NCI-H69 (cell line): Measurements from ENCODE around the gene SPINDOC.
"Not testable (repeated sequence)": the region's sequence is repeated elsewhere in the genome, so short reads cannot be mapped to it uniquely, and the experiment has no call there.

Experiments
- DNase-seq: peaks from one replicate; lab custom pipeline; 2025; lab: John Stamatoyannopoulos, UW

SPINDOC gene, protein sequence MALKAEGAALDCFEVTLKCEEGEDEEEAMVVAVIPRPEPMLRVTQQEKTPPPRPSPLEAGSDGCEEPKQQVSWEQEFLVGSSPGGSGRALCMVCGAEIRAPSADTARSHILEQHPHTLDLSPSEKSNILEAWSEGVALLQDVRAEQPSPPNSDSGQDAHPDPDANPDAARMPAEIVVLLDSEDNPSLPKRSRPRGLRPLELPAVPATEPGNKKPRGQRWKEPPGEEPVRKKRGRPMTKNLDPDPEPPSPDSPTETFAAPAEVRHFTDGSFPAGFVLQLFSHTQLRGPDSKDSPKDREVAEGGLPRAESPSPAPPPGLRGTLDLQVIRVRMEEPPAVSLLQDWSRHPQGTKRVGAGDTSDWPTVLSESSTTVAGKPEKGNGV

DNA sequence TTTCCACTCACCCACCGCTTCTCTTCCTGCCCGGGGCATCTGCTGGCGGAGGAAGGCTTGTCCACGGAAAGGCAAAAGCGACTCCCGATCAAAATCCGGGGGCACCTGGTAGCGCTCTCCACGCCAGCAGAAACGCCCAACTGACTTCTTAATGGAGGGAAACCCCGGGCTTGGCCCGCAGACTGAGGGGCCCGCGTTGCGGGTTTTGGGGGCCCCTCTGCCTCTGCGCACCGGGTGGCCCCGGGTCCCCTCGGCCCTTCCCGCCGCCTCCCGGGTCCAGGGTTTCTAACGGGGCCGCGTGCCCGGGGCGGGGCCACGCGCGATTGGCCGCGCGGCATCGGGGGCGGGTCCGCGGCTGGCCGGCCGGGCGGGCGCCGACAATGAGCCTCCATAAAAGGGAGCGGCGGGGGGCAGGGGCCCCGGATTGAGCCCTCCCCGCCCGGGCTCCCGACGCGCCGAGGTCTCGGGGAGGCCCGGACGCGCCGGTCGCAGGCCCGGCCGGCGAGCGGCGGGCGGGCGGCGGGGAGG lies at the start of gene SPINDOC:
SPINDOC (plus strand) TSS at position 422 of the 528 bp plus-strand sequence. CDS start 231 bp downstream, outside the sequence.
- peak; percentile 96 for DNase-seq

DNA sequence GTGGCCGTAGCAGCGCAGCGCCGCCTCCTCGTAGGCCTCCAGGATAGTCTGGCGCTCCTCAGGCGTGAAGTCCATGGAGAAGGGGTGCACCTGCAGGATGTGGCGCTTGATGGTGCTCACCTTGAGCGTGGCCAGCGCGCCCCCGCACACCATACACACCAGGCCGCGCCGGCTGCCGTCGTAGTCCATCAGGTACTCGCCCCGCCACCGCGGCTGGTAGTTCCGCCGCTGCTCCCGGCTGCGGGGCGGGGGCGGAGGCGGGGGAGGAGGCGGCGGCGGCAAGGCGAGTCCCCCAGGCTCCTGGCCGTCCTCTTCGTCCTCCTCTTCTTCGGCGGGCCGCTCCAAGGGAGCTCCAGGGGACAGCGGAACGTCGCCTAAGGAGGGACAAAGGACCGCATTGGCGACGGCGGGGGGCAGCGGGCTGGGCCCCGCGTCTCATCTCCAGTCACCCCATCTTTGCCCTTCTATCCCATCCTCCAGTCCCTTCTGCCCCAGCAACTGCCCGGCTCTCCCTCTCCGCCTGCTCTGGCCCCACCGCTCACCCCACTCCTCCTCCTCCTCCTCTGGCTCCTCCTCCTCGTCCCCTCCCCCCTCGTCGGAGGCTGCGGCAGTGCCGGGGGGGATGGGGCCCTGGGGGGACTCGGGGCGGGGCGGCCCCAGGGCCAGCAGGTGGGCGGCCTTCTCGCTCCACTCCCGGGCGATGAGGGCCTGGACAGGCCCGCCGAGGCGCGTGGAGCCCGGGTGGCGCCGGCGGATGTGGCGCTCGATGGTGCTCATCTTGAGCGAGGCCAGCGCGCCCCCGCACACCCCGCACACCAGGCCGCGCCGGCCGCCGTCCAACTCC lies 49.5 kb upstream of the SPINDOC start:
- DNase-seq = no peak

GRCh38 chr11:63764340-63764678 lies 48.9 kb upstream of the SPINDOC start:
- DNase-seq = no peak

DNA sequence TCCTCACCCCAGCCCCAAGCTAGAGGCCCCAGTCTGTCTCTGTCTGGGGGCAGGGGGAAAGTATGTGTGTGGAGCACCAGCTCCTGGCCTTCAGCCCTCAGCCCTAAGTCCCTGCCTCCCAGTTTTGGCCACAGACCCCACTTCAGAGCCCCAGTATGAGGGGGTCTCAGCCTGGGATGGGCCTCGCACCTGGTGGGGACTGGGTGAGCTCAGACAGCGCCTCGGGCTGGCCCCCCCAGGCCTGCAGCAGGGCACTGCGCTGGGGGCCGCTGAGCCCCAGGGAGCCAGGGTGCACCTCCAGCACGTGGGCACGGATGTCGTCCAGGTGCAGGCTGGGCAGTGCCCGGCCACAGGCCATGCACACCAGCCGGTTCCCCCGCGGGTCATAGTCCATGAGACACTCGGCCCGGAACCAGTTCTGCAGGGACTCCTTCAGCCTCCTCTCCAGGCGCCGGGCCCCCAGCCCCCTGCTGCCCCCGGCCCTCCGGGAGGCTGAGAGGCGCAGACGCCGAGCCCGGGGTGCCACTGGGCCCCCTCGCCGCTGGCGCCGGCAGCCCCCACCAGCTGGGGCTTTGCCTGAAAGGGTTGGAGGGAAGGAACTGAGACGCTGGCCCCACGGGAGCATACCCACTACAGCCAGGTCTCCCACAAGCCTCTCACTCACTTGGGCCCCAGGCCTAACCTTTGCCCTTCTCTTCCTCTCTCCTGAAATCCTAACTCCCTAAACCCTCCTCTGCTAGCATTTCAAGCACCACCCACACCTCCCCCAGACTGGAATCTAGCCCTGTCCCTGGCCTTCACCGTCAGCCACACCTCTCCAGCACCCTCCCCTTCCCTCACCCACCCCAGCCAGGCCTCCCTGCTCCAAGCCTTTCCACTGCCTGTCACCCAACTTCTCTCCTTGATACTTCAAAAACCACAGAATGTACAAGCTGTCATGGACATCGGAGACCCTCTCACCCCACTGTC lies 48.3 kb upstream of the SPINDOC start:
- DNase-seq = no peak

- DNase-seq = no peak
These were observed 47.5 kb upstream of the SPINDOC start for GRCh38 chr11:63765688-63766241.

GRCh38 chr11:63766531-63767235 lies 46.6 kb upstream of the SPINDOC start:
- peak; percentile 22 for DNase-seq

DNA sequence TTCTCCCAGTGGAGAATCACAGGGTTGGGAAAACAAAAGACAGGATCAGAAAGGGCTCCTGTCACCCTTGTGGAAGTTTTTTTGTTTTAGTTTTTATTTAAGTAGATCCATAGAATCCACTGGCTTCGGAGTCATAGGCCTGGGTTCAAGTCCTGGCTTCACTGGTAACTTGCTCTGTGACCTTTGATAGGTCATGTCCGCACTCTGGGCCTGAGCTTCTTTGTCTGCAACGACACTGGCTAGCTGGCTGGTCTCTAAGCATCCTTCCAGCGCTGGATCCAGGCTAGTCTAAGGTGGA lies 46.0 kb upstream of the SPINDOC start:
- no peak for DNase-seq

DNA sequence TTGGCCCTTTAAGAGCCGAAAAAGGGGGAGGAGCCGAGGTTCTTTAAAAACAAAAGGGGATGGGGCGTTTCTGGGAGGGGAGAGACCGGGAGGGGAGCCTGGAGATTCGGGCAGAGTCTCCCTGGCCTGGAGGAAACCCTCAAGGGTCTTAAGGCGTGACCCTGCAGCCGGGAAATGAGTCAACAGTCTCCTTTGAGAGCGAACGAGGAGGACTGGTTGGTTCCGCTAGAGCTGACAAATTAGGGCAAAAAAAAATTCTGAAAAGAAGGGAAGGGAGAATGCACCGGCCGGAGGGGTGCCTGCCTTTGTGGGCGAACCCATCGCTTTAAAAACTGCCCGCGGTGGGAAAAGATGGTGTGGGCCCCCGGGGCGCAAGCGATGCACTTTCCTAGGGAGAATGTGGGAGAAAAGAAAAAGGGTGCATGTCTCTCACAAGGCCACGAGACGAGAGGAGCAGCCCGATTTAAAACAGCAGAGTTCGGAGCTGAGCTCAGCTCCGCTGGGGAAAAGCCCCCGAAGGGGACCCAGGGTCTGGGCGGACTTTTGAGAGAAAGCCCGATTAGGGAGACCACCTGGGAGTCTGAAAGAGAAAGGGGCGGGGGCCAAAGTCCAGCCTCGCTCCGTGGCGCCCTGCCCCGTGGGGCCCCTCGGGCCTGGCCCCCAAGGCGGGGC lies 45.6 kb upstream of the SPINDOC start:
- peak; percentile 84 for DNase-seq

- peak; percentile 91 for DNase-seq
These were observed 44.8 kb upstream of the SPINDOC start, which contains the start of gene ZFTA for GRCh38 chr11:63768237-63769041. TSS of gene ZFTA (minus strand) at chr11:63768775. CDS start at chr11:63768622, 153 bp downstream.

DNA sequence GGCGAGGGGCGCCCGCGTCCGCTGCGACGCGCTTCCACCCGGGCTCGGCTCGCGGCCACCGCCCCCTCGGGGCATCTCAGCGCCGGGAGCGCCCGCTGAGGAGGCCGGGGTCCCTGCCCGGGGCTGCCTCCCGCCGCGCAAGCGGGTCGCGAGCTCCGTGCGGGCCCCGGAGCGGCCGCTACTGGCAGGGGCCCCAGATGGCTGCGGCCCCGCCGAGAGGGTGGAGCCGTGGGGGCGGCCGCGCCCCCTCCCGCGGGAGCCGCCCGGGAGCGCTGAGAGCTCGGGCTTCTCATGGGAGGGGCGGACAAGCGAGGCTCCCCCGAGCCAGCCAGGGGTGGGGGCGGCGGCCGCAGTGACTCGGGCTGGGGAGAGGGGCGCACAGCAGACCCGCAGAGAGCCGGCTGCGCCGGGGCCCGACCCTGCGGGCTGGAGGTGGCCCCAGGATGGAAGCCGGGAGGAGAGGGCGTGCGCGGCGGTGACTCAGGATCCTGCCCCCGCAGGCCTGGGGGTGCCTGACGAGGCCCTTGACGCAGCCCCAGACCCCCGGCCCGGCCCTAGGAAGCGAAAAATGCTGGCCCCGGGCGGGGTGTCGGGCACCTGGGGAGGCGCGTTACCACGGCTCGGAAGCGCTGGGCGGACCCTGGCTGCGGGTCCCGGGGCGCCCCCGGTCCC lies 44.1 kb upstream of the SPINDOC start:
- peak; percentile 81 for DNase-seq

DNA sequence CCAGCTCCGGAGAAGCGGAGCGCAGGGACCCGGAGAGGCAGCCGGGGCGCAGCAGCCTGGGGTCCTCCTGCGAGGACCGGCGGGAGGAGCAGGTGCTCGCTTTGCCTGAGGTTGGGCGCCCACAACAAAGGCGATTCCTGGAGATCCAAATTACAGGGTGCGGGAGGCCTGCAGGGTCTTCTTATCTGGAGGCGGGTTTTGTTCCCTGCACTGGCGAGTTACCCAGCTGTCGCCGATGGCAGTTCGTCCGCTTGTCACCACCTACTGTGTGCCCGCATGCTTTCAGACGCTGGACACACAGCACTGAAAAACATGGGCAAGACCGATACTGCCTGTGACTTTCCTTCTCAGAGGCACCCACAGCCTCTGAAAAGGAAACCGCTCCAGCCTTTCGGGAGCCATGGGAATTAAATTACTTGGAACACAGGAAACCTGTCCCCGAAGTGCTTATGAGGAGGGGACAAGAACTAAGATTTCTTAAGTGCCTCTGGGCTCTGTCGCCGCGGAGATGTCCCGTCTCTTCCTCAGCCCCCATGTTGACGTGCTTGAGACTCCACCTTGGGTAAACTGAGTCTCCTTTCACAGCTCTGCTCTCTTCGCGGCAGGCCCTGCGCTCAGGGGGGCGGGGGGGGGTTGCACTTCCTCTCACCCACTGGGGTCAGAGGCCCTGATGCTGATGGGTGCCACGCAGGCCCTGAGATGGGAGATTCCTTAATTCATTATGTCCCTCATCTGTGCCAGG lies 43.4 kb upstream of the SPINDOC start:
- peak; percentile 92 for DNase-seq

GRCh38 chr11:63770763-63771162 lies 42.5 kb upstream of the SPINDOC start:
- no peak for DNase-seq

GRCh38 chr11:63771741-63772318 lies 41.4 kb upstream of the SPINDOC start:
- DNase-seq = not testable (repeated sequence)

GRCh38 chr11:63775191-63775590 lies 38.1 kb upstream of the SPINDOC start:
- no peak for DNase-seq

DNA sequence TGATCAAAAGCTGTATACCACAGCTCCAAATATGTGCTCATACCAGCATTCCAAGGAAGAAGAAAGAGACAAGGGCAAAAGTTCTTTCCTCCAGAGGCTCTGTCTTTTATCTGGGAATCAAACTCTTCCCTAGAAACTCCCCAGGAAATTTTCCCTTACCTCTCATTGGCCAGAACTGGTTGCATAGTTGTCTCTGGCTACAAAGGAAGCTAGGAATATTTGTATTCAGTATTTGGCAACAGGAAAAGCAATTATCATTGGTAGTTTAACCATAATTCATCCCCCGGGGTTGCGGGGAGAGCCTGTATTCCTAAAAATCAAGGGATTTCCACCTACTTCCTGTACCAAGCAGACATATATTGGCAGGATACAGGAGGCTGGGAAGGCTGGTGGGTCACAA lies 34.2 kb upstream of the SPINDOC start:
- peak; percentile 54 for DNase-seq

DNA sequence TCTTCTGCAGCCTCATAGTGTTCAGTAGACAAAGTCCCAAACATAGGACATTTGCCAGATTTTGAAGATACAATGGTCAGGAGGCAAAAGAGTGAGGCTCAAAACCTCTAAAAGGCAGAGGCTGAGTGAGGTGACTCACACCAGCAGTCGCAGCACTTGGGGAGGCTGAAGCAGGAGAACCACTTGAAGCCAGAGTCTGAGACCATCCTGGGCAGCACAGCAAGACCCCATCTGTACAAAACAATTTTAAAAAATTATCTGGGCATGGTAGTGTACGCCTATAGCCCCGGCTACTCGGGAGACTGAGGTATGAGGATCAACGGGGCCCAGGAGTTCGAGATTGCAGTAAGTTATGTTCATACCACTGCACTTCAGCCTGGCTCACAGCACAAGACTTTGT lies 30.5 kb upstream of the SPINDOC start:
- no peak for DNase-seq

- DNase-seq = peak; percentile 13
These were observed 29.2 kb upstream of the SPINDOC start for GRCh38 chr11:63783925-63784592.
